GM23338 (cell line): ENCODE results near the gene WDR26. TPM values are rescaled to one million over a fixed set of nuclear protein-coding genes. Genes with fewer than 3 reads are reported as not detected.

Source experiments
- ATAC-seq: fragments of 200-7000 bp; cut with Tn5 transposase; 3 replicates; pipeline ENCODE4 v1.9.1; 2020
- DNase-seq: peaks from one replicate; pipeline ENCODE4 v3.0.0-alpha.2; 2015; ENCODE audit warnings: low spot score
- H2AFZ ChIP-seq: fragments of 200-600 bp; sonication (generic); 2 replicates; pipeline ENCODE4 v1.8.0; 2016; ENCODE audit warnings: antibody characterized with exemption, mild to moderate bottlenecking, moderate library complexity
- H3F3A ChIP-seq: fragments of 200-600 bp; sonication (generic); replicated peaks from 2 replicates; pipeline ENCODE4 v1.8.0; 2017; ENCODE audit warnings: antibody characterized with exemption, mixed run types, low read depth
- H3K27ac ChIP-seq: fragments of 200-600 bp; sonication (generic); 2 replicates; pipeline ENCODE4 v1.6.1; 2016; ENCODE audit warnings: low read depth
- H3K27me3 ChIP-seq: fragments of 200-600 bp; sonication (generic); 2 replicates; pipeline ENCODE4 v1.8.0; 2016; ENCODE audit warnings: mild to moderate bottlenecking, mixed run types, moderate library complexity; ENCODE audit not compliant: insufficient read depth
- H3K36me3 ChIP-seq: fragments of 200-600 bp; sonication (generic); 2 replicates; pipeline ENCODE4 v1.8.0; 2016; ENCODE audit warnings: mild to moderate bottlenecking; ENCODE audit not compliant: insufficient read depth
- H3K4me1 ChIP-seq: fragments of 200-600 bp; sonication (generic); 2 replicates; pipeline ENCODE4 v1.8.0; 2016; ENCODE audit warnings: mild to moderate bottlenecking, moderate library complexity; ENCODE audit not compliant: insufficient read depth
- H3K4me2 ChIP-seq: fragments of 200-600 bp; sonication (generic); 2 replicates; pipeline ENCODE4 v1.7.1; 2017; ENCODE audit warnings: mixed run types
- H3K4me3 ChIP-seq: fragments of 200-600 bp; sonication (generic); 2 replicates; pipeline ENCODE4 v1.6.1; 2016; ENCODE audit warnings: mixed run types
- H3K79me2 ChIP-seq: fragments of 200-600 bp; sonication (generic); replicated peaks from 2 replicates; pipeline ENCODE4 v1.8.0; 2017; ENCODE audit warnings: mild to moderate bottlenecking; ENCODE audit not compliant: insufficient read depth
- H3K9me2 ChIP-seq: fragments of 200-600 bp; sonication (generic); 2 replicates; pipeline ENCODE4 v1.8.0; 2017; ENCODE audit not compliant: insufficient read depth
- H4K20me1 ChIP-seq: fragments of 200-600 bp; sonication (generic); replicated peaks from 2 replicates; pipeline ENCODE4 v1.8.0; 2017; ENCODE audit warnings: mild to moderate bottlenecking; ENCODE audit not compliant: insufficient read depth
- H3K27ac Mint-ChIP-seq: 2 replicates; pipeline ENCODE4 v1.8.0; 2020; ENCODE audit warnings: inconsistent platforms, mild to moderate bottlenecking, moderate library complexity, mixed read lengths
- H3K27me3 Mint-ChIP-seq: 3 replicates; pipeline ENCODE4 v1.8.0; 2022; ENCODE audit warnings: low read depth, mild to moderate bottlenecking, moderate library complexity, mixed read lengths, inconsistent platforms; ENCODE audit not compliant: insufficient read depth, poor library complexity
- H3K36me3 Mint-ChIP-seq: 3 replicates; pipeline ENCODE4 v1.8.0; 2021; ENCODE audit warnings: low read depth, mild to moderate bottlenecking, inconsistent platforms, moderate library complexity, mixed read lengths
- H3K4me1 Mint-ChIP-seq: 3 replicates; pipeline ENCODE4 v1.8.0; 2020; ENCODE audit warnings: mild to moderate bottlenecking, inconsistent platforms, mixed read lengths
- H3K4me3 Mint-ChIP-seq: 3 replicates; pipeline ENCODE4 v1.8.0; 2021; ENCODE audit warnings: moderate library complexity, mild to moderate bottlenecking, inconsistent platforms, mixed read lengths
- H3K9me3 Mint-ChIP-seq: 3 replicates; pipeline ENCODE4 v1.8.0; 2020; ENCODE audit warnings: moderate library complexity, mild to moderate bottlenecking, inconsistent platforms, mixed read lengths
- CREB1 ChIP-seq: fragments of 250-450 bp; sonication (Bioruptor Pico); IDR thresholded peaks from 2 replicates; pipeline ENCODE4 v1.5.0; 2020; ENCODE audit warnings: low read depth, mild to moderate bottlenecking, moderate library complexity
- EZH2 ChIP-seq: fragments of 200-600 bp; sonication (generic); IDR thresholded peaks from one replicate; pipeline ENCODE4 v1.8.0; 2017; ENCODE audit warnings: antibody characterized with exemption, mild to moderate bottlenecking, low read depth; ENCODE audit not compliant: unreplicated experiment
- EZH2phosphoT487 ChIP-seq: fragments of 200-600 bp; sonication (generic); IDR thresholded peaks from one replicate; pipeline ENCODE4 v1.8.1; 2018; ENCODE audit warnings: antibody characterized with exemption; ENCODE audit not compliant: unreplicated experiment
- JUNB ChIP-seq: IDR thresholded peaks from one replicate; pipeline ENCODE4 v1.6.1; 2016; ENCODE audit warnings: antibody characterized with exemption; ENCODE audit not compliant: unreplicated experiment
- NANOG ChIP-seq: IDR thresholded peaks from 2 replicates; pipeline ENCODE4 v1.6.1; 2016; ENCODE audit warnings: antibody characterized with exemption, borderline replicate concordance
- POLR2AphosphoS5 ChIP-seq: IDR thresholded peaks from 2 replicates; pipeline ENCODE4 v1.6.1; 2016; ENCODE audit warnings: antibody characterized with exemption, low read depth
- STAT1 ChIP-seq: IDR thresholded peaks from one replicate; pipeline ENCODE4 v1.6.1; 2016; ENCODE audit warnings: antibody characterized with exemption; ENCODE audit not compliant: unreplicated experiment
- ZNF114 ChIP-seq: fragments of 250-450 bp; sonication (Bioruptor Pico); IDR thresholded peaks from 2 replicates; pipeline ENCODE4 v1.5.0; 2020; ENCODE audit warnings: mild to moderate bottlenecking, moderate library complexity
- ZNF331 ChIP-seq: fragments of 250-450 bp; sonication (Bioruptor Pico); IDR thresholded peaks from 2 replicates; pipeline ENCODE4 v1.5.0; 2020; ENCODE audit warnings: low read depth, mild to moderate bottlenecking, moderate library complexity
- polyA plus RNA-seq: library from polyadenylated mRNA; unstranded; fragments of >200 nt; fragmentation: Nextera tagmentation; extraction: Ambion mirVana; gene quantifications from 2 replicates; pipeline ENCODE4 v1.2.1, GENCODE V29; 2016
- total RNA-seq: library from RNA; depleted of rRNA; stranded (reverse); fragments of >200 nt; shearing (Covaris generic); gene quantifications from 2 replicates; pipeline ENCODE4 v1.2.3, GENCODE V29; 2014
- TF ChIP-seq, protein P1 (sequence below): IDR thresholded peaks from 2 replicates; pipeline ENCODE4 v1.6.1; 2016; ENCODE audit warnings: antibody characterized with exemption
- TF ChIP-seq, protein P2 (sequence below): IDR thresholded peaks from one replicate; pipeline ENCODE4 v1.6.1; 2018; ENCODE audit warnings: antibody characterized with exemption; ENCODE audit not compliant: unreplicated experiment
- TF ChIP-seq, protein P3 (sequence below), 2 experiments: fragments of 200-600 bp in 1 of 2; sonication (generic) in 1 of 2; conservative IDR thresholded peaks; 2 replicates each; pipeline versions ENCODE4 v1.5.1 to v1.6.1; 2016 to 2017; ENCODE audit warnings: antibody characterized with exemption in 2 of 2, low read depth in 2 of 2, mild to moderate bottlenecking in 2 of 2, moderate library complexity in 1 of 2
- TF ChIP-seq, protein P4 (sequence below): fragments of 250-450 bp; sonication (Bioruptor Pico); IDR thresholded peaks from 2 replicates; pipeline ENCODE4 v1.5.0; 2020; ENCODE audit warnings: mild to moderate bottlenecking, moderate library complexity

WDR26 gene
- total and polyA plus RNA-seq, 2 experiments from 2014 or later = 16.9 to 74.6 TPM

DNA sequence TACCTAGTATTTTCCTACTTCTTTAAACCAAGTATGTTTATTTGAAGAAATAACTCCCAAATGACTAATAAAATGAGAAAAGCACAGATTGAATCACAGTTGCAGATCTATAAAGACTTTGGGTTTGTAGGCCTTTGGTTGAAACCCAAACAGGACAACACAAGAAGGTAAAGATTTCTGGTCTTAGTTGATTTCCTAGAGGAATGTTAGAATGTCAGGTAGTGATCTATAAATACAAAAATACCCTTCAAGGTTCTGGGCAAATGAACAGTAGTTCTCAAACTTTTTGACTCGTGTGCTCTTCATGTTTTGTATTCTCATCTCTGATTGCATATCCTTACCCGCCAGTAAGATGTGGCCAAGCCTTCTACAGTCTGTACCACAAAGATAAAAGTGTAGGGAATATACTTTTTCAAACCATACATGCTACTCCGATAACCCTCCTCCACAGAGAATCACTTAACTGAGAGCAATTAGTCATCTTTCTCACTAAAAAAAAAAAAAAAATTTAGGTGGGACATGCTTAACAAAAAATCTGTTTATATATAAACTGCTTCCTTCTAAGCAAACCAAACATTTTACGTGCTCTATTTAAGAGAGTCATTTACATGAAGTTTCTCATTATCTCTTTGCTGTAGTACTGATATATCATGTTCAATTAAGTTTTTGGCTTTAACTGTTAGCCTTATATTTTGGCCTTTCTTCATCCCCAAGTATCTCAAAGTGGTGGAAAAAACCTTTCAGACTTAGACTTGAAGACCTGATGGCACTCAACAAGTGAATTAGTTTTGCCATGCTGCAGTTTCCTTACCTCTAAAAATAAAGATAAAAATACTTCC is 42.0 kb downstream of the WDR26 start:
- ATAC-seq = no peak
- Histone ChIP-seq H3K36me3 (peaks cover 66% of the 10 kb centered on the region; the same call in 1 of the 2 replicates), H3K4me3 (no peak overlapping the region), H3F3A (peaks cover 8% of the 10 kb centered on the region; the same call in 1 of the 2 replicates), H4K20me1 (peaks cover 8% of the 10 kb centered on the region), H3K79me2 (no peaks in the 10 kb centered on the region), H3K4me2 (no peak overlapping the region), H3K9me2 (no peaks in the 10 kb centered on the region), H3K27ac (no peak overlapping the region), H2AFZ (no peak overlapping the region), H3K27me3 (no peaks in the 10 kb centered on the region), H3K4me1 (no peaks in the 10 kb centered on the region)
- H3K4me3 Mint-ChIP-seq = no peak overlapping the region
- TF ChIP-seq POLR2AphosphoS5 (no peak), CREB1 (CRISPR knock-in tag) (no peak), EZH2phosphoT487 (no peak), EZH2 (no peak), ZNF331 (CRISPR knock-in tag) (no peak), JUNB (no peak), NANOG (no peak), ZNF114 (CRISPR knock-in tag) (no peak), STAT1 (no peak)
- TF ChIP-seq, protein P1, sequence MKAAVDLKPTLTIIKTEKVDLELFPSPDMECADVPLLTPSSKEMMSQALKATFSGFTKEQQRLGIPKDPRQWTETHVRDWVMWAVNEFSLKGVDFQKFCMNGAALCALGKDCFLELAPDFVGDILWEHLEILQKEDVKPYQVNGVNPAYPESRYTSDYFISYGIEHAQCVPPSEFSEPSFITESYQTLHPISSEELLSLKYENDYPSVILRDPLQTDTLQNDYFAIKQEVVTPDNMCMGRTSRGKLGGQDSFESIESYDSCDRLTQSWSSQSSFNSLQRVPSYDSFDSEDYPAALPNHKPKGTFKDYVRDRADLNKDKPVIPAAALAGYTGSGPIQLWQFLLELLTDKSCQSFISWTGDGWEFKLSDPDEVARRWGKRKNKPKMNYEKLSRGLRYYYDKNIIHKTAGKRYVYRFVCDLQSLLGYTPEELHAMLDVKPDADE = no peak
- TF ChIP-seq, protein P2, sequence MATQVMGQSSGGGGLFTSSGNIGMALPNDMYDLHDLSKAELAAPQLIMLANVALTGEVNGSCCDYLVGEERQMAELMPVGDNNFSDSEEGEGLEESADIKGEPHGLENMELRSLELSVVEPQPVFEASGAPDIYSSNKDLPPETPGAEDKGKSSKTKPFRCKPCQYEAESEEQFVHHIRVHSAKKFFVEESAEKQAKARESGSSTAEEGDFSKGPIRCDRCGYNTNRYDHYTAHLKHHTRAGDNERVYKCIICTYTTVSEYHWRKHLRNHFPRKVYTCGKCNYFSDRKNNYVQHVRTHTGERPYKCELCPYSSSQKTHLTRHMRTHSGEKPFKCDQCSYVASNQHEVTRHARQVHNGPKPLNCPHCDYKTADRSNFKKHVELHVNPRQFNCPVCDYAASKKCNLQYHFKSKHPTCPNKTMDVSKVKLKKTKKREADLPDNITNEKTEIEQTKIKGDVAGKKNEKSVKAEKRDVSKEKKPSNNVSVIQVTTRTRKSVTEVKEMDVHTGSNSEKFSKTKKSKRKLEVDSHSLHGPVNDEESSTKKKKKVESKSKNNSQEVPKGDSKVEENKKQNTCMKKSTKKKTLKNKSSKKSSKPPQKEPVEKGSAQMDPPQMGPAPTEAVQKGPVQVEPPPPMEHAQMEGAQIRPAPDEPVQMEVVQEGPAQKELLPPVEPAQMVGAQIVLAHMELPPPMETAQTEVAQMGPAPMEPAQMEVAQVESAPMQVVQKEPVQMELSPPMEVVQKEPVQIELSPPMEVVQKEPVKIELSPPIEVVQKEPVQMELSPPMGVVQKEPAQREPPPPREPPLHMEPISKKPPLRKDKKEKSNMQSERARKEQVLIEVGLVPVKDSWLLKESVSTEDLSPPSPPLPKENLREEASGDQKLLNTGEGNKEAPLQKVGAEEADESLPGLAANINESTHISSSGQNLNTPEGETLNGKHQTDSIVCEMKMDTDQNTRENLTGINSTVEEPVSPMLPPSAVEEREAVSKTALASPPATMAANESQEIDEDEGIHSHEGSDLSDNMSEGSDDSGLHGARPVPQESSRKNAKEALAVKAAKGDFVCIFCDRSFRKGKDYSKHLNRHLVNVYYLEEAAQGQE = no peak
- TF ChIP-seq, protein P3, sequence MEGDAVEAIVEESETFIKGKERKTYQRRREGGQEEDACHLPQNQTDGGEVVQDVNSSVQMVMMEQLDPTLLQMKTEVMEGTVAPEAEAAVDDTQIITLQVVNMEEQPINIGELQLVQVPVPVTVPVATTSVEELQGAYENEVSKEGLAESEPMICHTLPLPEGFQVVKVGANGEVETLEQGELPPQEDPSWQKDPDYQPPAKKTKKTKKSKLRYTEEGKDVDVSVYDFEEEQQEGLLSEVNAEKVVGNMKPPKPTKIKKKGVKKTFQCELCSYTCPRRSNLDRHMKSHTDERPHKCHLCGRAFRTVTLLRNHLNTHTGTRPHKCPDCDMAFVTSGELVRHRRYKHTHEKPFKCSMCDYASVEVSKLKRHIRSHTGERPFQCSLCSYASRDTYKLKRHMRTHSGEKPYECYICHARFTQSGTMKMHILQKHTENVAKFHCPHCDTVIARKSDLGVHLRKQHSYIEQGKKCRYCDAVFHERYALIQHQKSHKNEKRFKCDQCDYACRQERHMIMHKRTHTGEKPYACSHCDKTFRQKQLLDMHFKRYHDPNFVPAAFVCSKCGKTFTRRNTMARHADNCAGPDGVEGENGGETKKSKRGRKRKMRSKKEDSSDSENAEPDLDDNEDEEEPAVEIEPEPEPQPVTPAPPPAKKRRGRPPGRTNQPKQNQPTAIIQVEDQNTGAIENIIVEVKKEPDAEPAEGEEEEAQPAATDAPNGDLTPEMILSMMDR (conservative IDR thresholded peaks at IDR 0.05; ENCODE audit: low read depth in 2 of 2) = no peak
- TF ChIP-seq, protein P4, sequence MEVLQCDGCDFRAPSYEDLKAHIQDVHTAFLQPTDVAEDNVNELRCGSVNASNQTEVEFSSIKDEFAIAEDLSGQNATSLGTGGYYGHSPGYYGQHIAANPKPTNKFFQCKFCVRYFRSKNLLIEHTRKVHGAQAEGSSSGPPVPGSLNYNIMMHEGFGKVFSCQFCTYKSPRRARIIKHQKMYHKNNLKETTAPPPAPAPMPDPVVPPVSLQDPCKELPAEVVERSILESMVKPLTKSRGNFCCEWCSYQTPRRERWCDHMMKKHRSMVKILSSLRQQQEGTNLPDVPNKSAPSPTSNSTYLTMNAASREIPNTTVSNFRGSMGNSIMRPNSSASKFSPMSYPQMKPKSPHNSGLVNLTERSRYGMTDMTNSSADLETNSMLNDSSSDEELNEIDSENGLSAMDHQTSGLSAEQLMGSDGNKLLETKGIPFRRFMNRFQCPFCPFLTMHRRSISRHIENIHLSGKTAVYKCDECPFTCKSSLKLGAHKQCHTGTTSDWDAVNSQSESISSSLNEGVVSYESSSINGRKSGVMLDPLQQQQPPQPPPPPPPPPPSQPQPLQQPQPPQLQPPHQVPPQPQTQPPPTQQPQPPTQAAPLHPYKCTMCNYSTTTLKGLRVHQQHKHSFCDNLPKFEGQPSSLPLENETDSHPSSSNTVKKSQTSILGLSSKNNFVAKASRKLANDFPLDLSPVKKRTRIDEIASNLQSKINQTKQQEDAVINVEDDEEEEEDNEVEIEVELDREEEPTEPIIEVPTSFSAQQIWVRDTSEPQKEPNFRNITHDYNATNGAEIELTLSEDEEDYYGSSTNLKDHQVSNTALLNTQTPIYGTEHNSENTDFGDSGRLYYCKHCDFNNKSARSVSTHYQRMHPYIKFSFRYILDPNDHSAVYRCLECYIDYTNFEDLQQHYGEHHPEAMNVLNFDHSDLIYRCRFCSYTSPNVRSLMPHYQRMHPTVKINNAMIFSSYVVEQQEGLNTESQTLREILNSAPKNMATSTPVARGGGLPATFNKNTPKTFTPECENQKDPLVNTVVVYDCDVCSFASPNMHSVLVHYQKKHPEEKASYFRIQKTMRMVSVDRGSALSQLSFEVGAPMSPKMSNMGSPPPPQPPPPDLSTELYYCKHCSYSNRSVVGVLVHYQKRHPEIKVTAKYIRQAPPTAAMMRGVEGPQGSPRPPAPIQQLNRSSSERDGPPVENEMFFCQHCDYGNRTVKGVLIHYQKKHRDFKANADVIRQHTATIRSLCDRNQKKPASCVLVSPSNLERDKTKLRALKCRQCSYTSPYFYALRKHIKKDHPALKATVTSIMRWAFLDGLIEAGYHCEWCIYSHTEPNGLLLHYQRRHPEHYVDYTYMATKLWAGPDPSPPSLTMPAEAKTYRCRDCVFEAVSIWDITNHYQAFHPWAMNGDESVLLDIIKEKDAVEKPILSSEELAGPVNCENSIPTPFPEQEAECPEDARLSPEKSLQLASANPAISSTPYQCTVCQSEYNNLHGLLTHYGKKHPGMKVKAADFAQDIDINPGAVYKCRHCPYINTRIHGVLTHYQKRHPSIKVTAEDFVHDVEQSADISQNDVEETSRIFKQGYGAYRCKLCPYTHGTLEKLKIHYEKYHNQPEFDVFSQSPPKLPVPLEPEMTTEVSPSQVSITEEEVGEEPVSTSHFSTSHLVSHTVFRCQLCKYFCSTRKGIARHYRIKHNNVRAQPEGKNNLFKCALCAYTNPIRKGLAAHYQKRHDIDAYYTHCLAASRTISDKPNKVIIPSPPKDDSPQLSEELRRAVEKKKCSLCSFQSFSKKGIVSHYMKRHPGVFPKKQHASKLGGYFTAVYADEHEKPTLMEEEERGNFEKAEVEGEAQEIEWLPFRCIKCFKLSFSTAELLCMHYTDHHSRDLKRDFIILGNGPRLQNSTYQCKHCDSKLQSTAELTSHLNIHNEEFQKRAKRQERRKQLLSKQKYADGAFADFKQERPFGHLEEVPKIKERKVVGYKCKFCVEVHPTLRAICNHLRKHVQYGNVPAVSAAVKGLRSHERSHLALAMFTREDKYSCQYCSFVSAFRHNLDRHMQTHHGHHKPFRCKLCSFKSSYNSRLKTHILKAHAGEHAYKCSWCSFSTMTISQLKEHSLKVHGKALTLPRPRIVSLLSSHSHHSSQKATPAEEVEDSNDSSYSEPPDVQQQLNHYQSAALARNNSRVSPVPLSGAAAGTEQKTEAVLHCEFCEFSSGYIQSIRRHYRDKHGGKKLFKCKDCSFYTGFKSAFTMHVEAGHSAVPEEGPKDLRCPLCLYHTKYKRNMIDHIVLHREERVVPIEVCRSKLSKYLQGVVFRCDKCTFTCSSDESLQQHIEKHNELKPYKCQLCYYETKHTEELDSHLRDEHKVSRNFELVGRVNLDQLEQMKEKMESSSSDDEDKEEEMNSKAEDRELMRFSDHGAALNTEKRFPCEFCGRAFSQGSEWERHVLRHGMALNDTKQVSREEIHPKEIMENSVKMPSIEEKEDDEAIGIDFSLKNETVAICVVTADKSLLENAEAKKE (CRISPR knock-in tag) = no peak
- H3K36me3 Mint-ChIP-seq = peaks cover 94% of the 10 kb centered on the region
- DNase-seq = no peak
- H3K4me1 Mint-ChIP-seq = no peaks in the 10 kb centered on the region
- H3K27me3 Mint-ChIP-seq = no peaks in the 10 kb centered on the region
- H3K27ac Mint-ChIP-seq = no peak overlapping the region
- no peaks in the 10 kb centered on the region for H3K9me3 Mint-ChIP-seq
